ENCODE measurements around the gene ELP5.

- TF ChIP-seq CTCF (IDR thresholded peaks at IDR 0.05) = no peak
- TF ChIP-seq POLR2A (IDR thresholded peaks at IDR 0.05) = no peak
These were observed 52.2 kb downstream of the ELP5 start for GRCh38 chr17:7304179-7304578.

Data from testis (tissue), 2 donors.